Measurements from ENCODE around the gene SLC25A4.

The SLC25A4 gene

DNA sequence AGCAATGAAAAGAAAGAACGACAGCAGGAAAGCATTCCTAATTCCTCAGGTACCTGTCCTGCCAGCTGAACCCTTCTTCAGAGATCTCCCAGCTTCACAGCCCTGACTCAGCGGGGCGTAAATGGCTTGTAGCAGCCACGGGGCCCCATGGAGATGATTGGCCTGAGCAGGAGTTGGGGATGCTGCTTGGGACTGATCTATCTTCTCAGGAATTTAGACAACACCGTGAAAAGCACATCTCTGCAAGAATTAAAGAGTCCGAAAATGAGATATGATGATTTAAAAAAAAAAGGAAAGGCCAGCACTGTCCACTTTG lies 22.5 kb upstream of the SLC25A4 start:
- no peak for DNase-seq (ENCODE audit: low read depth)

DNA sequence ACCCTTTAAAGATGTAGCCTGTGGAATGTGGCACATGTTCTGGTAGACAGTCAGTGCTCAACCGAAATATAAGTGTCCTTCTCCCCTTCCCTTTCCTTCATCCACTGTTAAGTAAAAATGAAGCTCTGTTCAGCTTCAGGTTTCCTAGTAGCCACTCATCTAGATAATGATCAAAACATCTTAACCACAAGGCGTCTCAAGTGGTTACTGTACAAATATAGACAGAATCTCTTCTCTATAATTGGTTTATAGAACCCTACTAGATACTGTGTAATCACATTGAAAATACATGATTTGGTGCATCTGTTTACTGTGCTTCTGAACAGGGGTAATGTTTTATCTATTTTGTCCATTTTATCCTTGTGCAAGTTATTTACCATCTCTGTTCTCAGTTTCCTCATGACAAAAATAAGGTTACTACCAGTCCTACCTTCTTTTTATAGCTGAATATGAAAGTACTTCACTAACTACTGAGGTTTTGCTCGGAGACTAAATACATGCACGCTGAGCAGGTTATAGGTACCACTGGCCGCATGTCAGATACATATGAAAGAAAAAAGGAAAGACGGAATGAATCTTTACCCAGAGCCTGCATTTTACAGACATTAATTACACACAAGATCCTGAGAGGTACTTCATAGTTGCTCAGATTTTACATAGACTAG lies 20.3 kb upstream of the SLC25A4 start:
- DNase-seq (ENCODE audit: low read depth) = no peak

DNA sequence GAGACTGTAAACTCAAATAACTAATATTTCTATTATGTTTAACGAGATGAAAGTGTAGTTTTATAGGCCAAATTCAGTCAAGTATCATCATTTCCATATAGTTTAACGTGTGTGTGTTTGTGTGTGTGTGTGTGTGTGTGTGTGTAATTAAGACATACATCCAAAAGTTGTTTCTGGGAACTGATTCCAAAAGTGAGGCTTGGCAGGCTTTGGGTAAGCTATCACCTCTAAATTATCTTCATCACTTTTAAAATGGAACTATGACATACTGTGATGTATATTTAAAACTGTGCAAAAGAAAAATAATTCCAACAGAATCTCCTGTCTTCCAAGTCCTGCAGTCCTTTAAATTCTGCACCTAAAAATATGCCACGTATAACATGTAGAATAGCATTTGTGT lies 19.1 kb upstream of the SLC25A4 start:
- DNase-seq (ENCODE audit: low read depth) = no peak

GRCh38 chr4:185127021-185127925 lies 15.8 kb upstream of the SLC25A4 start:
- DNase-seq (ENCODE audit: low read depth) = no peak

- DNase-seq (ENCODE audit: low read depth) = no peak
These were observed 14.6 kb upstream of the SLC25A4 start for GRCh38 chr4:185128272-185129119.

DNA sequence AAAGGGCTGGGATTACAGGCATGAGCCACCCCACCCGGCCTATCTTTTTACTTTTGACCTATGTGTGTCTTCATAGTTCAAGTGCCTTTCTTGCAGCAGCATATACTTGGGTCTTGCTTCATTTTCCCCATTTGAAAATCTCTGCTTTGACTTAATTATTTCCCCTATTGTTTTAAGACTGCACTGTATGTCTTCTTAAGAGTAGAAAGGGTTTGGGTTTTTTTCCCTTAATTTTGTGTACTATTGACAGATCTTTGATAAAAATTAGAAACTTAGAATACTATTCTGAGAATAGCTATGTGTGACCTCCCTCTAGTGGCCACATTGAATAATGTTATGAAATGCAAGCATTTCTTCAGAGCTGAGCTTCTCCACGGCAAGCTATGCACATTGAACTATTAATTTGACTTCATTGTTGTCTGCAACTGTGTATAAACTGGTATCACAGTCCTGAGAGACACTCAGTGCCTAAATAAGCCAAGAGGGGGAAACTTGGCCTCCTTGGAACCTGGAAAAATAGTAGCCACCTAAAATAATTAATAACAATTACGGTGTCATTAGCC lies 8.7 kb upstream of the SLC25A4 start:
- no peak for DNase-seq (ENCODE audit: low read depth)

DNA sequence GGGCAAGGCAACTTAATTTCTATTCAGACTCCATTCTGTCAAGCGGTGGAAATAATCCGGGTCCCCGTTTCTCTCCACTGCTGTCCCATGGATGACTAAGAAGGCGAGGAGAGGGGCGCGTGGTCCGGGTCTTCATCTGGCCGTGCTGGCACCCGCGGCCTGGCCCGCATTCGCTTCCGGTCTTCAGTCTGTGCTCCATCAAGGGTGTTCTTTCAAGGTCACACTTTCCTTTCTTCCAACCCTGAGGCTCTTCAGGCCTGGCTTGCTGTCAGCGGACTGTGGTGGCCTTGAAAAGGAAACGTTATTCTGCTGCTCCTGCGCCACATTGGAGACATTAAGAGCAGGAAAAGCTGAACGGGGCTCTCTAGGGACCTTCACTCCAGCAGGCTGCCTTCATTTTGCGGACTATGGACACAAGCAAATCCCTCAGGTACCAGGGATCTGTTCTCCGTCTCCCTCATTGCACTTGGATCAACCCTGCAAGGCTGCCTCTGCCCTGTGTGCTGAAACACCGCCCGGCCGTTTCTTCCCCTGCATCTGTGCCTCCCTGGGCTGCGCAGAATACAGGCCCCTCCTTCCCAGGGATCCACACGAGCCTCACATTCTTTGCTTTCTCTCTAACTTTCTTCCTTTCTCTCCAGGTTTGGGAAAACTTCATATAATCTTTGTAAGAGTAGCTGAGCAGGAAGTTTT lies 5.7 kb upstream of the SLC25A4 start:
- DNase-seq (ENCODE audit: low read depth) = no peak

DNA sequence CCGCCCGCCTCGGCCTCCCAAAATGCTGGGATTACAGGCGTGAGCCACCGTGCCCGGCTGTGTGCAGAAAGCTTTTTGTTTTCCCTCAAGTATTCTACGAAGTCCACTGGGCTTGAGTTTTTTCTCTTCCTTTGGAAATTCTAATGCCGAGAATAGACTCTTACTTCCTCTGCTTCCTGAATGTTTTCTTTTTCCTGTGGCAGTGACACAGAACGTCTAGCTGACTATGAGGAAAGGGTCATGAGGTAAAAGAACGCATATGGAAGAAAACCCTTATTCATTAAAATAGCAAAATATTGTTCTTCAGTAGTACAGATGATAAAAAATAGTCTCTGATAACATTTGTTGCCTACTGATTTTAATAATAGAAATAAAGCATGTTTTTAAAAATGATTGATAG lies 4.9 kb upstream of the SLC25A4 start:
- no peak for DNase-seq (ENCODE audit: low read depth)

- DNase-seq (ENCODE audit: low read depth) = no peak
These were observed 3.3 kb upstream of the SLC25A4 start for GRCh38 chr4:185139736-185140135.

DNA sequence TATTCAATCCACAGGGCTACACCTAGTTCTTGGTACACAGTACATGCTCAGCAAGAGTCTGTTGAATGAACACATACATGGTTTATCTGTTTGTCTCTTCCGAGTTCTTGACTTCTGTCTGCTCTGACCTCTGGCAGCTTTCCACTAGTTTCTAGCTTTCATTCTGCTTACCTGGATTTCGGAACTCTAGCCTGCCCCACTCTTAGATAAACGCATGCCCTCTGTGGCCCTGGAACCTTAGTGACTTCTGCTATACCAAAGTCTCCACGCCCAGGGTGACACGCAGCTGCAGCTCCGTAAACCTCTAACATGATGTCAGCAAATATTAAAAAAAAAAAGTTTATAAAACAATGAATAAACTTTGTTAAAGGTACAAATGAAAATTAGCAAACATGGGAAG lies 1.3 kb upstream of the SLC25A4 start:
- no peak for DNase-seq (ENCODE audit: low read depth)

DNA sequence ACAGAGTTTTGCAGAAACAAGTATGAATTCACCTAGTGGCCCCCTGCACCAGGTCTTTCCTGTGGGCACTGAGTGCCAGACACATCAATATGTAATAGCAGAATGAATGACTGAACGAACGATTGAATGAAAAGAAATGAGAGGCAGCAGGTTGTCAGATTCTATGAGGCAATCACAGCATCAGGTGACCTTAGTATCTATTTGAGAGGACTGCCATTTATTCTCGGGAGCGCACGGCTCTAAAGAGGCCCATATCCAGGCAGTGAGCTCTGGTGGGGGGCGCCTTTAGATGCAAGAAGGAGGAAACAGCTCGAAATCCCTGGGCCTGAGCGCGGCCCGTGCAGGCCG lies 528 bp upstream of the SLC25A4 start:
- DNase-seq (ENCODE audit: low read depth) = no peak

GRCh38 chr4:185143601-185143969 lies 519 bp downstream of the SLC25A4 start:
- no peak for DNase-seq (ENCODE audit: low read depth)

- no peak for DNase-seq (ENCODE audit: low read depth)
These were observed 1.7 kb downstream of the SLC25A4 start for GRCh38 chr4:185144601-185145240.

DNA sequence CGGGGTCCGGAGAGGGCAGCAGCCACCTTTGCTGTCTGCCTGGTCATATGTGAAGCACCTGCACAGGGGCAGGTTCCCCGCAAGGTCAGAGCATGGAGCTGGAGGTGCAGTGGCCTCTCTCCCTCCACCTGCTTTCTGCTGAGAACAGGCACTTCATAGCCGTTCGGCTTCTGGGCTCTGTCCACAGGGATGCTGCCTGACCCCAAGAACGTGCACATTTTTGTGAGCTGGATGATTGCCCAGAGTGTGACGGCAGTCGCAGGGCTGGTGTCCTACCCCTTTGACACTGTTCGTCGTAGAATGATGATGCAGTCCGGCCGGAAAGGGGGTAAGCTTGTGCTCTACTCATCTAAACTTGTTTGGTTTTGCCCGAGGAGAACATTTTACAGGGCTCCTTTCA lies 2.5 kb downstream of the SLC25A4 start:
- DNase-seq (ENCODE audit: low read depth) = no peak

DNA sequence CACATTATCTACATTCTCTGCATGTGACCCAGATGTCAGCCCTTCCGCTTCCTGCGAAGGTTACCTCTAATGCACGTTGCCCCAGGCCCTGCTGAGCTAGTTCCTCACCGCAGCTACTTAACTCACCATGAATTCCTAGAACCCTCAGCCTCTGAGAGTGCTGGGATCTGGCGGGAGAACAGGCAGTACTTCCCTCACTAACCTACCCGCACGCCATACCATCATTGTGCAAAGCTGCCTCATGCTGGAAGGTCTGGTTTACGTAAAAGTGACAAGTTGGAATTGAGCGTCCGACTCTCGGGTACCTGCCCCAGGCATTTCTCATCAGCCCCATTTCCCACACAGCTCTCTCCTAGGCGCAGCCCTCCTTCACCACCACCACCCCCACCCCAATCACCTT lies 6.3 kb downstream of the SLC25A4 start:
- DNase-seq (ENCODE audit: low read depth) = no peak

DNA sequence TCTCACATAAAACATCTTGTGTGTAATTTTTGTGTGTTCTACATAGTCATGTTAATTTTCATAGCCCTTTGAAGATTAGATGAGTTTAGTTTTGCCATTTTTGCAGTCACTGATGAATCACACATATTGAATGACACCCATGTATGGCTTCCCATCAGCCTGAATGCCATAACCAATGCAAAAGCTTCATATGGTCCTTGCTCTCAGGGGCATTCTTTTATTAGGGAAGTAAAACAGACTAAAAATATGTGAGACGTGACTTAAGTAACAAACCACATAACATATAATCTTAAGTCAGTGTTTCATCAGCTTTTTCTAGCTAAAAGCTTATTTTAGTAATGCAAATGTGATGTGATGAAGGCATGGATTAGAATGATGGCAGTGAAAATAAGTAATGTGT lies 8.2 kb downstream of the SLC25A4 start:
- no peak for DNase-seq (ENCODE audit: low read depth)

DNA sequence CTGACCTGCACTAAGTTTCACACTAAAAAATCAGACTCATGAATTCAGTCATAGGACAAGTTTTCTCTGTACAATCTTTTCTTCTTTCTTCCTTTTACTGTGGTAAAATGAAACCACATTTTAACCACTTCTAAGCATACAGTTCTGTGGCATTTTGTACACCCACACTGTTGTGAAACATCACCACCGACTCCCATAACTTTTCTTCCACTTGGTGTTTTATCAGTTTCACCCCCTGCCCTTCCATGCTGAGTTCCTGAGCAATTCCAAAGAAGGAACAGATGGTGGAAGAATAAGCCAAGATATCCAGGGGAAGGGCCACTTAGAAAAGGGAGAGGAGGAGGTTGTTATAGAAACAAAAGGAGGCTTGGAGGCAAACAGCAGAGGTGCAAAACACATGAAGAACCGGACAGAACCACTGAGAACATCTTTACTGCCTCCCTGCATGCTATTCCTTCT lies 22.6 kb downstream of the SLC25A4 start:
- no peak for DNase-seq (ENCODE audit: low read depth)

GRCh38 chr4:185167234-185167633 lies 24.2 kb downstream of the SLC25A4 start:
- no peak for DNase-seq (ENCODE audit: low read depth)

- DNase-seq (ENCODE audit: low read depth) = no peak
These were observed 28.5 kb downstream of the SLC25A4 start for GRCh38 chr4:185171373-185172071.

DNA sequence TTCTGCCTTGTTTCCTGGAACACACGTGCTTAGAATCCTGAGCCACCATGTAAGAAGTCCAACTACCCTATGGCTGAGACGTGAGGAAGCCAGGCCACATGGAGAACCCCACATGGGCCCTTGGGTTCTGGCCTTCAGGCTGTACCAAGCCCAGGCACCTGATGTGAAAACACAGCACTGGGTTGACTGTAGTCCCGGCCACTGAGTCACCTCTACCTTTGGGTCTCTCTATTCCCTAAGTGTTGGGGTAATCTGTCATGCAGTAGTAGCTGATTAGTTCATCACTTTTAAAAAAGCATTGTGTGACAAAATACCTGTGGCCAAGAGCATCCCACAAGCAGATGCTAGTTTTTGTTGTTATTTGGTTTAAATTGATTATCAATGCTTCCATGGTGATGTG lies 36.4 kb downstream of the SLC25A4 start:
- DNase-seq (ENCODE audit: low read depth) = no peak

- DNase-seq (ENCODE audit: low read depth) = no peak
These were observed 39.2 kb downstream of the SLC25A4 start for GRCh38 chr4:185182239-185182638.

Measured in GM04504 (cell line).